SK-N-SH treated with all-trans-retinoic acid at 6 μM for 48 hours (cell line): Measurements from ENCODE around the gene ZNF80.

Experiments
- ATAC-seq: fragments of 200-7000 bp; cut with Tn5 transposase; 3 replicates; pipeline ENCODE4 v1.9.1; 2020; ENCODE audit warnings: mild to moderate bottlenecking, moderate library complexity
- ARNTL ChIP-seq: fragments of 450-650 bp; formaldehyde crosslinking; IDR thresholded peaks from 2 replicates; pipeline ENCODE4 v1.5.0; 2020; ENCODE audit warnings: low read depth, mild to moderate bottlenecking, moderate library complexity, borderline replicate concordance
- CSDC2 ChIP-seq: fragments of 250-450 bp; sonication (Bioruptor Pico); IDR thresholded peaks from 2 replicates; pipeline ENCODE4 v1.5.0; 2020; ENCODE audit warnings: mild to moderate bottlenecking, moderate library complexity
- ESRRG ChIP-seq: fragments of 250-450 bp; sonication (Bioruptor Pico); IDR thresholded peaks from 2 replicates; pipeline ENCODE4 v1.6.1; 2021; ENCODE audit warnings: mild to moderate bottlenecking
- GLIS3 ChIP-seq: fragments of 250-450 bp; sonication (Bioruptor Pico); IDR thresholded peaks from 2 replicates; pipeline ENCODE4 v1.5.0; 2020; ENCODE audit warnings: mild to moderate bottlenecking, moderate library complexity
- ISL1 ChIP-seq: fragments of 250-450 bp; sonication (Bioruptor Pico); IDR thresholded peaks from 2 replicates; pipeline ENCODE4 v2.1.2; 2022; ENCODE audit warnings: mild to moderate bottlenecking, moderate library complexity
- PPARA ChIP-seq: fragments of 250-450 bp; sonication (Bioruptor Pico); IDR thresholded peaks from 2 replicates; pipeline ENCODE4 v1.5.0; 2020; ENCODE audit warnings: mild to moderate bottlenecking, borderline replicate concordance
- RARB ChIP-seq: fragments of 250-450 bp; sonication (Bioruptor Pico); IDR thresholded peaks from 2 replicates; pipeline ENCODE4 v1.8.0; 2021; ENCODE audit warnings: mild to moderate bottlenecking, moderate library complexity
- TCF4 ChIP-seq: fragments of 250-450 bp; sonication (Bioruptor Pico); IDR thresholded peaks from 2 replicates; pipeline ENCODE4 v1.8.0; 2021; ENCODE audit warnings: mild to moderate bottlenecking, moderate library complexity, borderline replicate concordance
- TOX ChIP-seq: fragments of 250-450 bp; sonication (Bioruptor Pico); IDR thresholded peaks from 2 replicates; pipeline ENCODE4 v1.8.0; 2021; ENCODE audit warnings: mild to moderate bottlenecking, moderate library complexity, borderline replicate concordance
- ZC3H10 ChIP-seq: fragments of 250-450 bp; sonication (Bioruptor Pico); IDR thresholded peaks from 2 replicates; pipeline ENCODE4 v1.5.1; 2021; ENCODE audit warnings: mild to moderate bottlenecking, moderate library complexity
- ZFP3 ChIP-seq: fragments of 250-450 bp; sonication (Bioruptor Pico); IDR thresholded peaks from 2 replicates; pipeline ENCODE4 v1.5.0; 2020; ENCODE audit warnings: mild to moderate bottlenecking, moderate library complexity
- ZFP30 ChIP-seq: fragments of 450-650 bp; formaldehyde crosslinking; IDR thresholded peaks from 2 replicates; pipeline ENCODE4 v1.5.0; 2022; ENCODE audit warnings: mild to moderate bottlenecking, moderate library complexity
- ZNF565 ChIP-seq: fragments of 450-650 bp; formaldehyde crosslinking; conservative IDR thresholded peaks from 2 replicates; pipeline ENCODE4 v1.5.0; 2020; ENCODE audit warnings: low read depth, mild to moderate bottlenecking, moderate library complexity
- ZNF70 ChIP-seq: fragments of 450-650 bp; formaldehyde crosslinking; IDR thresholded peaks from 2 replicates; pipeline ENCODE4 v1.5.0; 2020; ENCODE audit warnings: mild to moderate bottlenecking, moderate library complexity
- ZNF8 ChIP-seq: fragments of 450-650 bp; formaldehyde crosslinking; IDR thresholded peaks from 2 replicates; pipeline ENCODE4 v1.5.0; 2020; ENCODE audit warnings: mild to moderate bottlenecking, moderate library complexity
- TF ChIP-seq, protein P1 (sequence below): fragments of 250-450 bp; sonication (Bioruptor Pico); IDR thresholded peaks from 2 replicates; pipeline ENCODE4 v1.8.0; 2021; ENCODE audit warnings: low read depth, mild to moderate bottlenecking, moderate library complexity, borderline replicate concordance
- TF ChIP-seq, protein P2 (sequence below): fragments of 250-450 bp; sonication (Bioruptor Pico); IDR thresholded peaks from 2 replicates; pipeline ENCODE4 v1.5.0; 2020; ENCODE audit warnings: mild to moderate bottlenecking, moderate library complexity
- TF ChIP-seq, protein P3 (sequence below): fragments of 250-450 bp; sonication (Bioruptor Pico); IDR thresholded peaks from 2 replicates; pipeline ENCODE4 v1.8.0; 2020; ENCODE audit warnings: mild to moderate bottlenecking, moderate library complexity, borderline replicate concordance
- TF ChIP-seq, protein P4 (sequence below): fragments of 250-450 bp; sonication (Bioruptor Pico); IDR thresholded peaks from 2 replicates; pipeline ENCODE4 v1.5.1; 2020; ENCODE audit warnings: low read depth, mild to moderate bottlenecking, moderate library complexity
- TF ChIP-seq, protein P5 (sequence below): fragments of 250-450 bp; sonication (Bioruptor Pico); IDR thresholded peaks from 2 replicates; pipeline ENCODE4 v1.5.1; 2021; ENCODE audit warnings: mild to moderate bottlenecking, moderate library complexity

The ZNF80 gene

DNA sequence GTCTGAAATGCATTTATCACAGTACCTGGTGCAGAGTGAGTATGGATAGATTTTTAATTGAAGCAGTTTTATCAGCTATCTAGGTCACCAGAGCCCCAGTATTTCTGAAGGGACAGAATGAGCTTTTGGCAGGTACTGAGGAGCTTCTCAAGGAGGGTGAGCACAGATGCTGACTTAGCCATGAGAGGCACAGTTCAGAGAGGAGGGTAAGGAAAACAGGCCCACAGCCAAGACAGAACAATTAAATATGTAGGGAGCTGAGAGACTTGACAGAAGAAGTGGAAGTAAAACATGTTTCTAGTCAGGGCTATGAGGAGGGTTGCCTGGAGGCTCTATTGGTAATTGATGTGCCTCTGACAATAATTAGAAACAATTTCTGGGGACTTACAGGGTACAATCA lies 20.1 kb downstream of the ZNF80 start:
- no peak for ATAC-seq
- TF ChIP-seq, protein P1, sequence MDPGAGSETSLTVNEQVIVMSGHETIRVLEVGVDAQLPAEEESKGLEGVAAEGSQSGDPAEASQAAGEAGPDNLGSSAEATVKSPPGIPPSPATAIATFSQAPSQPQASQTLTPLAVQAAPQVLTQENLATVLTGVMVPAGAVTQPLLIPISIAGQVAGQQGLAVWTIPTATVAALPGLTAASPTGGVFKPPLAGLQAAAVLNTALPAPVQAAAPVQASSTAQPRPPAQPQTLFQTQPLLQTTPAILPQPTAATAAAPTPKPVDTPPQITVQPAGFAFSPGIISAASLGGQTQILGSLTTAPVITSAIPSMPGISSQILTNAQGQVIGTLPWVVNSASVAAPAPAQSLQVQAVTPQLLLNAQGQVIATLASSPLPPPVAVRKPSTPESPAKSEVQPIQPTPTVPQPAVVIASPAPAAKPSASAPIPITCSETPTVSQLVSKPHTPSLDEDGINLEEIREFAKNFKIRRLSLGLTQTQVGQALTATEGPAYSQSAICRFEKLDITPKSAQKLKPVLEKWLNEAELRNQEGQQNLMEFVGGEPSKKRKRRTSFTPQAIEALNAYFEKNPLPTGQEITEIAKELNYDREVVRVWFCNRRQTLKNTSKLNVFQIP (CRISPR knock-in tag), result no peak
- TF ChIP-seq ZNF8 (CRISPR knock-in tag) (no peak), ESRRG (CRISPR knock-in tag) (no peak), CSDC2 (CRISPR knock-in tag) (no peak), ZNF565 (CRISPR knock-in tag) (no peak), ZNF70 (CRISPR knock-in tag) (no peak), ZFP30 (CRISPR knock-in tag) (no peak), TCF4 (CRISPR knock-in tag) (no peak), ZC3H10 (CRISPR knock-in tag) (no peak), TOX (CRISPR knock-in tag) (no peak), PPARA (no peak), ISL1 (no peak), ZFP3 (CRISPR knock-in tag) (no peak), ARNTL (CRISPR knock-in tag) (no peak)
- TF ChIP-seq, protein P2, sequence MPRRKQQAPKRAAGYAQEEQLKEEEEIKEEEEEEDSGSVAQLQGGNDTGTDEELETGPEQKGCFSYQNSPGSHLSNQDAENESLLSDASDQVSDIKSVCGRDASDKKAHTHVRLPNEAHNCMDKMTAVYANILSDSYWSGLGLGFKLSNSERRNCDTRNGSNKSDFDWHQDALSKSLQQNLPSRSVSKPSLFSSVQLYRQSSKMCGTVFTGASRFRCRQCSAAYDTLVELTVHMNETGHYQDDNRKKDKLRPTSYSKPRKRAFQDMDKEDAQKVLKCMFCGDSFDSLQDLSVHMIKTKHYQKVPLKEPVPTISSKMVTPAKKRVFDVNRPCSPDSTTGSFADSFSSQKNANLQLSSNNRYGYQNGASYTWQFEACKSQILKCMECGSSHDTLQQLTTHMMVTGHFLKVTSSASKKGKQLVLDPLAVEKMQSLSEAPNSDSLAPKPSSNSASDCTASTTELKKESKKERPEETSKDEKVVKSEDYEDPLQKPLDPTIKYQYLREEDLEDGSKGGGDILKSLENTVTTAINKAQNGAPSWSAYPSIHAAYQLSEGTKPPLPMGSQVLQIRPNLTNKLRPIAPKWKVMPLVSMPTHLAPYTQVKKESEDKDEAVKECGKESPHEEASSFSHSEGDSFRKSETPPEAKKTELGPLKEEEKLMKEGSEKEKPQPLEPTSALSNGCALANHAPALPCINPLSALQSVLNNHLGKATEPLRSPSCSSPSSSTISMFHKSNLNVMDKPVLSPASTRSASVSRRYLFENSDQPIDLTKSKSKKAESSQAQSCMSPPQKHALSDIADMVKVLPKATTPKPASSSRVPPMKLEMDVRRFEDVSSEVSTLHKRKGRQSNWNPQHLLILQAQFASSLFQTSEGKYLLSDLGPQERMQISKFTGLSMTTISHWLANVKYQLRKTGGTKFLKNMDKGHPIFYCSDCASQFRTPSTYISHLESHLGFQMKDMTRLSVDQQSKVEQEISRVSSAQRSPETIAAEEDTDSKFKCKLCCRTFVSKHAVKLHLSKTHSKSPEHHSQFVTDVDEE, result no peak
- TF ChIP-seq, protein P3, sequence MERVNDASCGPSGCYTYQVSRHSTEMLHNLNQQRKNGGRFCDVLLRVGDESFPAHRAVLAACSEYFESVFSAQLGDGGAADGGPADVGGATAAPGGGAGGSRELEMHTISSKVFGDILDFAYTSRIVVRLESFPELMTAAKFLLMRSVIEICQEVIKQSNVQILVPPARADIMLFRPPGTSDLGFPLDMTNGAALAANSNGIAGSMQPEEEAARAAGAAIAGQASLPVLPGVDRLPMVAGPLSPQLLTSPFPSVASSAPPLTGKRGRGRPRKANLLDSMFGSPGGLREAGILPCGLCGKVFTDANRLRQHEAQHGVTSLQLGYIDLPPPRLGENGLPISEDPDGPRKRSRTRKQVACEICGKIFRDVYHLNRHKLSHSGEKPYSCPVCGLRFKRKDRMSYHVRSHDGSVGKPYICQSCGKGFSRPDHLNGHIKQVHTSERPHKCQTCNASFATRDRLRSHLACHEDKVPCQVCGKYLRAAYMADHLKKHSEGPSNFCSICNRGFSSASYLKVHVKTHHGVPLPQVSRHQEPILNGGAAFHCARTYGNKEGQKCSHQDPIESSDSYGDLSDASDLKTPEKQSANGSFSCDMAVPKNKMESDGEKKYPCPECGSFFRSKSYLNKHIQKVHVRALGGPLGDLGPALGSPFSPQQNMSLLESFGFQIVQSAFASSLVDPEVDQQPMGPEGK (CRISPR knock-in tag), result no peak
- TF ChIP-seq, protein P4, sequence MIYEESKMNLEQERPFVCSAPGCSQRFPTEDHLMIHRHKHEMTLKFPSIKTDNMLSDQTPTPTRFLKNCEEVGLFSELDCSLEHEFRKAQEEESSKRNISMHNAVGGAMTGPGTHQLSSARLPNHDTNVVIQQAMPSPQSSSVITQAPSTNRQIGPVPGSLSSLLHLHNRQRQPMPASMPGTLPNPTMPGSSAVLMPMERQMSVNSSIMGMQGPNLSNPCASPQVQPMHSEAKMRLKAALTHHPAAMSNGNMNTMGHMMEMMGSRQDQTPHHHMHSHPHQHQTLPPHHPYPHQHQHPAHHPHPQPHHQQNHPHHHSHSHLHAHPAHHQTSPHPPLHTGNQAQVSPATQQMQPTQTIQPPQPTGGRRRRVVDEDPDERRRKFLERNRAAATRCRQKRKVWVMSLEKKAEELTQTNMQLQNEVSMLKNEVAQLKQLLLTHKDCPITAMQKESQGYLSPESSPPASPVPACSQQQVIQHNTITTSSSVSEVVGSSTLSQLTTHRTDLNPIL (CRISPR knock-in tag), result no peak
- TF ChIP-seq, protein P5, sequence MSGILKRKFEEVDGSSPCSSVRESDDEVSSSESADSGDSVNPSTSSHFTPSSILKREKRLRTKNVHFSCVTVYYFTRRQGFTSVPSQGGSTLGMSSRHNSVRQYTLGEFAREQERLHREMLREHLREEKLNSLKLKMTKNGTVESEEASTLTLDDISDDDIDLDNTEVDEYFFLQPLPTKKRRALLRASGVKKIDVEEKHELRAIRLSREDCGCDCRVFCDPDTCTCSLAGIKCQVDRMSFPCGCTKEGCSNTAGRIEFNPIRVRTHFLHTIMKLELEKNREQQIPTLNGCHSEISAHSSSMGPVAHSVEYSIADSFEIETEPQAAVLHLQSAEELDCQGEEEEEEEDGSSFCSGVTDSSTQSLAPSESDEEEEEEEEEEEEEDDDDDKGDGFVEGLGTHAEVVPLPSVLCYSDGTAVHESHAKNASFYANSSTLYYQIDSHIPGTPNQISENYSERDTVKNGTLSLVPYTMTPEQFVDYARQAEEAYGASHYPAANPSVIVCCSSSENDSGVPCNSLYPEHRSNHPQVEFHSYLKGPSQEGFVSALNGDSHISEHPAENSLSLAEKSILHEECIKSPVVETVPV (CRISPR knock-in tag), result no peak

DNA sequence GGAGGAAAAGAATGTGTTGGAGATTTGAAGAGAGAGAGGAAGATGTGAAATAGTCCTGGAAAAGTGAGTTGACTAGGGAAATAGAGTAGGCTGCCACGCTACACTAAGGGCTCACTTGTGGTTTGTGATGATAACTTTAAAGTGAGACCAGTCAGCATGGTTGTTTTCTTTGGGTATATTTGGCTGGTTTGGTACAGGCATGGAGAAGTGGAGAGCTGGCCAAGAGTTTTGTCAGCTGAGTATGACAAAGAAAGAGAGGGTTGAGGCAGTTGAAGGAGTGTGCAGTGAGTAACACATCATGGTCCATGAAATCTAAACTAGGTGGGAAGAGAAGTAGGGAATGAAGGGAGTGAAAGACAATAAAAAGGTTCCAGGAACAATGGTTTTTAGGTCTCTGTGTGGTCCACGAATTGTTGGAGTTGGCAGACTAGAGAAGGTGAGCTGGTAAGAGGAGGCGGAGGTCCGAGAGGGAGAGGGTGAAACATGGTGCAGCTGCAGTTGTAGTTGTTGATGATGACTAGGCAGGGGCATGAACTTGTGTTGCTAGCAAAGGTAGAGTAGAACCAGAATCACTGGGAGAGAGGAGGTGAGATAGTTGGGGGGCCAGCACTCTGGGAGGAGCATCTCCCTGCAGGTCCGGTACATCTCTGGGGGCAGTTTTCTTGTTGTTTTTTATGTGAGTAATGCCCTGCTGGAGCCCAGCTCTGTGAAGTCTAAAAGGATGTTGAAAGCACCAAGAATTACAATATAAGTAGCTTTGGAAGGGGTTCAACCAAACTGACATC lies 21.0 kb downstream of the ZNF80 start:
- TF ChIP-seq ZFP3 (CRISPR knock-in tag), result no peak
- TF ChIP-seq, protein P2, result no peak
- TF ChIP-seq ARNTL (CRISPR knock-in tag), result no peak
- TF ChIP-seq ZNF565 (CRISPR knock-in tag), result no peak
- TF ChIP-seq ZFP30 (CRISPR knock-in tag), result no peak
- no peak for TF ChIP-seq GLIS3 (CRISPR knock-in tag)
- TF ChIP-seq TOX (CRISPR knock-in tag), result no peak
- TF ChIP-seq RARB (CRISPR knock-in tag), result no peak
- no peak for ATAC-seq
